HEK293T (cell line): ENCODE data around the gene DUOXA1.

Experiments used
- FOXK2 ChIP-seq: fragments of 450-650 bp; IDR thresholded peaks from 2 replicates; pipeline ENCODE4 v1.6.1; 2016; ENCODE audit warnings: mild to moderate bottlenecking
- FOXM1 ChIP-seq: fragments of 450-650 bp; IDR thresholded peaks from 2 replicates; pipeline ENCODE4 v1.6.1; 2017; ENCODE audit warnings: mild to moderate bottlenecking, borderline replicate concordance
- L3MBTL2 ChIP-seq: fragments of 450-650 bp; conservative IDR thresholded peaks from 2 replicates; pipeline ENCODE4 v1.6.1; 2016; ENCODE audit warnings: mild to moderate bottlenecking
- NFRKB ChIP-seq: fragments of 450-650 bp; IDR thresholded peaks from 2 replicates; pipeline ENCODE4 v1.6.1; 2016; ENCODE audit warnings: mild to moderate bottlenecking, moderate library complexity
- TF ChIP-seq, protein P1 (sequence below): fragments of 450-650 bp; IDR thresholded peaks from 2 replicates; pipeline ENCODE4 v1.6.1; 2016

DNA sequence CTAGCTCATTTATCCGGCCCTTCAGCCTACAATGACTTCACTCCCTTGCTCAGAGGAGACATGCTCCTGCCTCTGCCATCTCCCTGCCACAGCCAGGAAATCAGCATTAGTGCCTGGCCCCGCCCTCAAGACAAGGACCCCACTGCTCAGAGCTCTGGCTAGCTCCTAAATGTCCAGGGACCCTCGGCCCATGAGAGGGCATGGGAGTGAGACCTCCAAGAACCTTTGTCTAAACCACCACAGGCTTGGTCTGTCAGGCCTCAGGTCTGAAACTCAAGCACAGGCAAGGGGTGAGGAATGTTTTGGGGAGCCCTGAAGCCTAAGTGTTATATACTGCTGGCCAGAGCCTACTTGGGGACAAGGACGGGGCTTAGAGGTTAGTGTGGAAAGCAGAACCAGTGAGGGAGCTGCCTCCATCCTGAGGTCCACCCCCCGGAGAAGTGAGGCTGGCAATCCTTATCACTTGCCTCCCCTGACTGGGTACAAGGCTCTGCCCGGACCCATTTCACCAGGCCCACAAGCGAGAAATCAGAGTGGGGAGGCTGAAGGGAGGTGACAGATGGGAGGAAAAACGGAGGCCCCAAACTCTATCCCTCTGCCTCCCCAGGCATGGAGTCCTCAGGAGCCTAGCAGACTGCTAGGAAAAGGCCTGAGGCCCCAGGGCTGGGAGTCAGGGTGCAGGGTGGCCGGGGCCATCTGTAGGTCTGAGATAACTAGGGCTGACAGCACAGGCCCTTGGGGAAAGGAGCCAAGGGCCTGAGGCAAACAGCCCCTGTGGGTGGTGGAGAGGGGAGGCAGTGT, 39.3 kb upstream of the DUOXA1 start:
- TF ChIP-seq FOXM1 = no peak
- TF ChIP-seq, protein P1, sequence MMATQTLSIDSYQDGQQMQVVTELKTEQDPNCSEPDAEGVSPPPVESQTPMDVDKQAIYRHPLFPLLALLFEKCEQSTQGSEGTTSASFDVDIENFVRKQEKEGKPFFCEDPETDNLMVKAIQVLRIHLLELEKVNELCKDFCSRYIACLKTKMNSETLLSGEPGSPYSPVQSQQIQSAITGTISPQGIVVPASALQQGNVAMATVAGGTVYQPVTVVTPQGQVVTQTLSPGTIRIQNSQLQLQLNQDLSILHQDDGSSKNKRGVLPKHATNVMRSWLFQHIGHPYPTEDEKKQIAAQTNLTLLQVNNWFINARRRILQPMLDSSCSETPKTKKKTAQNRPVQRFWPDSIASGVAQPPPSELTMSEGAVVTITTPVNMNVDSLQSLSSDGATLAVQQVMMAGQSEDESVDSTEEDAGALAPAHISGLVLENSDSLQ = no peak
- TF ChIP-seq L3MBTL2 = no peak
- no peak for TF ChIP-seq FOXK2
- no peak for TF ChIP-seq NFRKB
